ENCODE results near the gene RANBP10.

RANBP10 gene

DNA sequence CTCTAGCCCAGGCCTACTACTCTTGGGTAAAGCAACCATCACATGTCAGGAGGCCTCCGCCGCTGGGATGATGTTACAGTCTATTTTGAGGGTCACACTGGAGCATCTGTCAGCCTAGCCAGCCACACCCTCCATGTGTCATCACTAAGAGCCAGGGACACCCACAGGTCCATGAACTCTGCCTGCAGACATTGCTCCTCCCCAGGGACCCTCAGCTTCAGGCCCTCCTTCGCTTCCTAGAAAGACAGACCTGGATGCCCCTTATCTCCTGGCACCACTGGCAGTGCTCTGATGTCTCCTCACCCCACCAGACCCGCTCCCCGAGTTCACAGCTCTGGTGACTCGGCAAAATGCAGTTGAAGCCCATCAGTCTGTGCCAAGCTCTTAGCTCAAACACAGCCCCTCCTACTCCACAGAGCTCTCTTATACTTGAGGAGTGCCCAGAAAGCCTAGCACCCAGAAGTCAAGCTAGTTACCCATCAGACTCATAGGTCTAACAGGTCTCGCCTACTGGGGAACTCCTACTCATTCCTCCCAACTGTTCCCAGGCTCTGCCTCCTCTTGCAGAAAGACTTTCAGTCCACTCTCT is 5.9 kb downstream of the RANBP10 start:
- no peaks in the 10 kb centered on the region for H3K27me3 ChIP-seq (ENCODE audit: insufficient read depth, low read length, poor library complexity)
- no peak for ATAC-seq (ENCODE audit: insufficient read depth, low read depth)
- H3K4me1 ChIP-seq (ENCODE audit: insufficient read depth, low read length): peaks cover 21% of the 10 kb centered on the region
- H4K20me1 ChIP-seq (ENCODE audit: insufficient read depth, low read length): peaks cover 6% of the 10 kb centered on the region; the same call in 1 of the 2 replicates
- no peak overlapping the region for H2AFZ ChIP-seq (ENCODE audit: low read depth, low read length)
- H3K4me2 ChIP-seq (ENCODE audit: insufficient read depth, low read length): no peak overlapping the region
- no peak overlapping the region for H3K4me3 ChIP-seq (ENCODE audit: low read depth in 1 of 2, low read length in 2 of 2)
- no peak for DNase-seq
- H3K9ac ChIP-seq (ENCODE audit: low read depth, low read length): no peak overlapping the region
- peaks cover 53% of the 10 kb centered on the region for H3K36me3 ChIP-seq (ENCODE audit: insufficient read depth, low read length)
- TF ChIP-seq EZH2 (IDR thresholded peaks at IDR 0.05; ENCODE audit: borderline replicate concordance, low read depth, low read length, severe bottlenecking) (no peak), CTCF (IDR thresholded peaks at IDR 0.05; ENCODE audit: borderline replicate concordance, extremely low read depth, low read length, poor library complexity, severe bottlenecking) (no peak)
- H3K79me2 ChIP-seq (ENCODE audit: insufficient read depth, low read length): peaks cover 80% of the 10 kb centered on the region
- H3K9me3 ChIP-seq (ENCODE audit: insufficient read depth, low read length, severe bottlenecking): no peaks in the 10 kb centered on the region
- peak overlapping the region; percentile 22; the same call in 1 of the 2 replicates for H3K27ac ChIP-seq (ENCODE audit: low read length)

GRCh38 chr16:67796099-67796718 is 10.2 kb downstream of the RANBP10 start:
- ATAC-seq (ENCODE audit: insufficient read depth, low read depth) (no peak), DNase-seq (no peak)
- Histone ChIP-seq H3K4me3 (ENCODE audit: low read depth in 1 of 2, low read length in 2 of 2) (no peak overlapping the region), H3K36me3 (ENCODE audit: insufficient read depth, low read length) (peaks cover 21% of the 10 kb centered on the region), H3K79me2 (ENCODE audit: insufficient read depth, low read length) (peaks cover 67% of the 10 kb centered on the region), H3K27me3 (ENCODE audit: insufficient read depth, low read length, poor library complexity) (no peaks in the 10 kb centered on the region), H3K9ac (ENCODE audit: low read depth, low read length) (no peak overlapping the region), H3K9me3 (ENCODE audit: insufficient read depth, low read length, severe bottlenecking) (no peaks in the 10 kb centered on the region), H2AFZ (ENCODE audit: low read depth, low read length) (no peak overlapping the region), H3K4me1 (ENCODE audit: insufficient read depth, low read length) (no peaks in the 10 kb centered on the region), H3K4me2 (ENCODE audit: insufficient read depth, low read length) (no peak overlapping the region), H4K20me1 (ENCODE audit: insufficient read depth, low read length) (peaks cover 12% of the 10 kb centered on the region; the same call in 1 of the 2 replicates), H3K27ac (ENCODE audit: low read length) (no peak overlapping the region)
- no peak for TF ChIP-seq CTCF (IDR thresholded peaks at IDR 0.05; ENCODE audit: borderline replicate concordance, extremely low read depth, low read length, poor library complexity, severe bottlenecking)
- TF ChIP-seq EZH2 (IDR thresholded peaks at IDR 0.05; ENCODE audit: borderline replicate concordance, low read depth, low read length, severe bottlenecking): no peak

- Histone ChIP-seq H4K20me1 (ENCODE audit: insufficient read depth, low read length) (peaks cover 6% of the 10 kb centered on the region; the same call in 1 of the 2 replicates), H3K79me2 (ENCODE audit: insufficient read depth, low read length) (peaks cover 48% of the 10 kb centered on the region), H3K27ac (ENCODE audit: low read length) (no peak overlapping the region), H2AFZ (ENCODE audit: low read depth, low read length) (no peak overlapping the region), H3K4me2 (ENCODE audit: insufficient read depth, low read length) (no peak overlapping the region), H3K4me3 (ENCODE audit: low read depth in 1 of 2, low read length in 2 of 2) (no peak overlapping the region), H3K9ac (ENCODE audit: low read depth, low read length) (no peak overlapping the region), H3K9me3 (ENCODE audit: insufficient read depth, low read length, severe bottlenecking) (no peaks in the 10 kb centered on the region), H3K4me1 (ENCODE audit: insufficient read depth, low read length) (no peaks in the 10 kb centered on the region), H3K27me3 (ENCODE audit: insufficient read depth, low read length, poor library complexity) (no peaks in the 10 kb centered on the region), H3K36me3 (ENCODE audit: insufficient read depth, low read length) (no peaks in the 10 kb centered on the region)
- ATAC-seq (ENCODE audit: insufficient read depth, low read depth): no peak
- no peak for TF ChIP-seq EZH2 (IDR thresholded peaks at IDR 0.05; ENCODE audit: borderline replicate concordance, low read depth, low read length, severe bottlenecking)
- TF ChIP-seq CTCF (IDR thresholded peaks at IDR 0.05; ENCODE audit: borderline replicate concordance, extremely low read depth, low read length, poor library complexity, severe bottlenecking): no peak
- no peak for DNase-seq
Observed at GRCh38 chr16:67790071-67790470, 16.3 kb downstream of the RANBP10 start.
